Measurements from ENCODE around the gene SLC15A1.

- TF ChIP-seq EZH2 (IDR thresholded peaks at IDR 0.05): no peak
- TF ChIP-seq RAD21 (IDR thresholded peaks at IDR 0.05; ENCODE audit: low read depth): no peak
- TF ChIP-seq SIN3A (IDR thresholded peaks at IDR 0.05; ENCODE audit: low read depth): no peak
- no peak for TF ChIP-seq EZH2phosphoT487 (IDR thresholded peaks at IDR 0.05; ENCODE audit: borderline replicate concordance)
- TF ChIP-seq CTCF (IDR thresholded peaks at IDR 0.05 in 2 of 3, conservative IDR thresholded peaks at IDR 0.05 in 1 of 3; ENCODE audit: borderline replicate concordance in 1 of 3, insufficient read depth in 1 of 3, low read depth in 2 of 3, low read length in 2 of 3): no peak
- no peak for TF ChIP-seq FOSL1 (IDR thresholded peaks at IDR 0.05; ENCODE audit: low read depth)
- TF ChIP-seq ZNF274 (IDR thresholded peaks at IDR 0.05; ENCODE audit: low read depth, low read length): no peak
- no peak for TF ChIP-seq ATF3 (IDR thresholded peaks at IDR 0.05)
- no peak for TF ChIP-seq REST (IDR thresholded peaks at IDR 0.05; ENCODE audit: low read depth)
- no peak for TF ChIP-seq JUND (IDR thresholded peaks at IDR 0.05)
Measured at GRCh38 chr13:98681049-98681448, 71.4 kb downstream of the SLC15A1 start.

Measured in HCT116 (cell line).